ENCODE data around the gene PDE4D. TPM values are rescaled to one million over a fixed set of nuclear protein-coding genes. Genes with fewer than 3 reads are reported as not detected.

PDE4D gene
- total RNA-seq, 1 experiment from 2014 or later: 2.1 TPM

- H3K36me3 Mint-ChIP-seq (ENCODE audit: insufficient read depth in 1 of 3, low read depth in 3 of 3): no peaks in the 10 kb centered on the region
- no peaks in the 10 kb centered on the region; the same call in none of the 2 replicates for H3K4me1 ChIP-seq (ENCODE audit: insufficient read depth, low read length)
- H3K4ac ChIP-seq (ENCODE audit: low read depth, low read length): no peak overlapping the region
- DNase-seq: no peak
- H3K79me1 ChIP-seq (ENCODE audit: insufficient read depth, low read depth, low read length, poor library complexity, severe bottlenecking): no peaks in the 10 kb centered on the region
- H3K9me3 ChIP-seq (ENCODE audit: control insufficient read depth, low read depth, low read length): no peaks in the 10 kb centered on the region
- H3K14ac ChIP-seq (ENCODE audit: insufficient read depth, low read length): no peak overlapping the region
- H4K8ac ChIP-seq (replicated peaks; ENCODE audit: insufficient read length, low read depth, low read length): no peak overlapping the region
- H3K27ac Mint-ChIP-seq: 0 out of 7 replicates have a peak overlapping the region, but pooled peaks of 1 of the 3 experiments have one; percentile 10
- H3K9ac ChIP-seq (ENCODE audit: extremely low read depth, insufficient read length, low read length): no peak overlapping the region
- no peak overlapping the region for H4K5ac ChIP-seq (ENCODE audit: insufficient read length, low read depth, low read length)
- no peak overlapping the region for H2BK5ac ChIP-seq (ENCODE audit: insufficient read length, low read length)
- no CpG with 5 or more reads among the region's 7 CpGs for WGBS (ENCODE audit: extremely low coverage, insufficient read length, low lambda C conversion rate)
- H4K91ac ChIP-seq (ENCODE audit: insufficient read length, low read depth, low read length): no peak overlapping the region
- H3K4me2 ChIP-seq (ENCODE audit: insufficient read depth, insufficient read length, low read length): no peak overlapping the region
- no peak overlapping the region for H2AK5ac ChIP-seq (ENCODE audit: insufficient read length, low read length)
- H4K20me1 ChIP-seq (ENCODE audit: control insufficient read depth, insufficient read depth, insufficient read length): no peaks in the 10 kb centered on the region
- no peak overlapping the region for H2BK12ac ChIP-seq (ENCODE audit: insufficient read length, low read depth, low read length)
- H3K4me1 Mint-ChIP-seq: peaks cover 10 to 11% of the 10 kb centered on the region in 2 experiments
- H3K56ac ChIP-seq (ENCODE audit: insufficient read length, low read depth, low read length): no peak overlapping the region
- no peak overlapping the region for H3K4me3 Mint-ChIP-seq
- H3K27me3 Mint-ChIP-seq (ENCODE audit: low read depth): no peaks in the 10 kb centered on the region; the same call in 1 of the 2 replicates
- TF ChIP-seq CTCF (conservative IDR thresholded peaks at IDR 0.05): no peak
- no peak overlapping the region for H2BK15ac ChIP-seq (ENCODE audit: low read depth, low read length)
- no peak overlapping the region for H2BK20ac ChIP-seq (ENCODE audit: low read depth, low read length, poor library complexity, severe bottlenecking)
- no peaks in the 10 kb centered on the region for H3K27me3 ChIP-seq (ENCODE audit: insufficient read depth, low read length)
- no peak overlapping the region for H3T11ph ChIP-seq (ENCODE audit: low read length)
- no peaks in the 10 kb centered on the region for H3K23me2 ChIP-seq (ENCODE audit: insufficient read length, low read depth, low read length, poor library complexity, severe bottlenecking)
- no peak overlapping the region for H3K23ac ChIP-seq (ENCODE audit: insufficient read length, low read depth, low read length)
- H3K18ac ChIP-seq (ENCODE audit: insufficient read length, low read depth, low read length): no peak overlapping the region
- H3K79me2 ChIP-seq (ENCODE audit: insufficient read depth, low read length): no peaks in the 10 kb centered on the region
- H3K9me3 Mint-ChIP-seq: no peaks in the 10 kb centered on the region
- no peak overlapping the region for H2AFZ ChIP-seq (ENCODE audit: low read length)
- H3K27ac ChIP-seq (ENCODE audit: insufficient read length, low read depth, low read length): no peak overlapping the region
- H2BK120ac ChIP-seq (ENCODE audit: low read depth, low read length, poor library complexity, severe bottlenecking): no peak overlapping the region
These were observed 103.2 kb downstream of the PDE4D start for GRCh38 chr5:59790376-59790775.
